Liver (tissue), 9 donors: ENCODE results near the gene TMEM145. TPM values are rescaled to one million over a fixed set of nuclear protein-coding genes. Genes with fewer than 3 reads are reported as not detected.
"Not testable (repeated sequence)": the region's sequence is repeated elsewhere in the genome, so short reads cannot be mapped to it uniquely, and the experiment has no call there.

Source experiments
- DNase-seq: peaks from one replicate; pipeline ENCODE4 v3.0.0-alpha.2; 2017; ENCODE audit warnings: low spot score
- H3K27ac ChIP-seq, 2 donors: one replicate each; pipeline ENCODE4 v1.7.0; 2013; ENCODE audit warnings: inconsistent platforms in 2 of 2, low read length in 2 of 2, control low read depth in 1 of 2, low read depth in 1 of 2, mild to moderate bottlenecking in 1 of 2
- H3K27me3 ChIP-seq, 4 donors: one replicate each; pipeline versions ENCODE4 v1.6.1 to v1.7.0; 2013; ENCODE audit warnings: low read length in 3 of 4, inconsistent platforms in 1 of 4, mild to moderate bottlenecking in 1 of 4, moderate library complexity in 1 of 4; ENCODE audit not compliant: control insufficient read depth in 4 of 4, insufficient read depth in 4 of 4
- H3K36me3 ChIP-seq, 4 donors: one replicate each; pipeline versions ENCODE4 v1.6.1 to v1.7.0; 2013; ENCODE audit warnings: low read length in 3 of 4, mild to moderate bottlenecking in 3 of 4, low read depth in 1 of 4, moderate library complexity in 1 of 4; ENCODE audit not compliant: control insufficient read depth in 4 of 4, insufficient read depth in 3 of 4
- H3K4me1 ChIP-seq, 4 donors: one replicate each; pipeline versions ENCODE4 v1.6.1 to v1.7.0; 2013; ENCODE audit warnings: low read length in 3 of 4, mild to moderate bottlenecking in 3 of 4, moderate library complexity in 1 of 4; ENCODE audit not compliant: control insufficient read depth in 4 of 4, insufficient read depth in 4 of 4
- H3K4me3 ChIP-seq, 3 donors: one replicate each; pipeline versions ENCODE4 v1.6.1 to v1.7.0; 2013; ENCODE audit warnings: low read length in 3 of 3, control low read depth in 1 of 3, low read depth in 1 of 3, mild to moderate bottlenecking in 1 of 3
- H3K9ac ChIP-seq, 2 donors: one replicate each; pipeline ENCODE4 v1.7.0; 2013; ENCODE audit warnings: low read length in 2 of 2, mild to moderate bottlenecking in 2 of 2, moderate library complexity in 2 of 2, control low read depth in 1 of 2, low read depth in 1 of 2
- H3K9me3 ChIP-seq, 4 donors: one replicate each; pipeline versions ENCODE4 v1.6.1 to v1.7.0; 2013; ENCODE audit warnings: low read length in 3 of 4; ENCODE audit not compliant: control insufficient read depth in 4 of 4
- ATF3 ChIP-seq: IDR thresholded peaks from 2 replicates; pipeline ENCODE4 v1.6.1; 2016; ENCODE audit warnings: antibody characterized with exemption
- FOXA1 ChIP-seq: IDR thresholded peaks from 2 replicates; pipeline ENCODE4 v1.6.1; 2016; ENCODE audit warnings: antibody characterized with exemption
- FOXA2 ChIP-seq: IDR thresholded peaks from 2 replicates; pipeline ENCODE4 v1.6.1; 2016; ENCODE audit warnings: antibody characterized with exemption
- HNF4A ChIP-seq, 2 donors: conservative IDR thresholded peaks; 2 replicates each; pipeline ENCODE4 v1.6.1; 2016; ENCODE audit warnings: antibody characterized with exemption in 2 of 2, mild to moderate bottlenecking in 2 of 2
- HNF4G ChIP-seq: IDR thresholded peaks from 2 replicates; pipeline ENCODE4 v1.6.1; 2016; ENCODE audit warnings: antibody characterized with exemption
- JUND ChIP-seq, 2 donors: IDR thresholded peaks; 2 replicates each; pipeline ENCODE4 v1.6.1; 2016; ENCODE audit warnings: antibody characterized with exemption in 2 of 2
- MAX ChIP-seq: IDR thresholded peaks from 2 replicates; pipeline ENCODE4 v1.6.1; 2016; ENCODE audit warnings: antibody characterized with exemption
- NR2F2 ChIP-seq: IDR thresholded peaks from 2 replicates; pipeline ENCODE4 v1.6.1; 2016; ENCODE audit warnings: antibody characterized with exemption
- RAD21 ChIP-seq, 2 donors: IDR thresholded peaks; 2 replicates each; pipeline ENCODE4 v1.6.1; 2016; ENCODE audit warnings: antibody characterized with exemption in 2 of 2, mild to moderate bottlenecking in 2 of 2
- REST ChIP-seq: IDR thresholded peaks from 2 replicates; pipeline ENCODE4 v1.6.1; 2016; ENCODE audit warnings: antibody characterized with exemption, mild to moderate bottlenecking
- RXRA ChIP-seq, 2 donors: IDR thresholded peaks; 2 replicates each; pipeline ENCODE4 v1.6.1; 2017 to 2018; ENCODE audit warnings: antibody characterized with exemption in 2 of 2, mild to moderate bottlenecking in 1 of 2
- SP1 ChIP-seq: IDR thresholded peaks from 2 replicates; pipeline ENCODE4 v1.6.1; 2018; ENCODE audit warnings: antibody characterized with exemption, mild to moderate bottlenecking
- TAF1 ChIP-seq: conservative IDR thresholded peaks from 2 replicates; pipeline ENCODE4 v1.6.1; 2016; ENCODE audit warnings: antibody characterized with exemption, mild to moderate bottlenecking
- YY1 ChIP-seq: IDR thresholded peaks from 2 replicates; pipeline ENCODE4 v1.6.1; 2016; ENCODE audit warnings: antibody characterized with exemption, mild to moderate bottlenecking
- ZBTB33 ChIP-seq: IDR thresholded peaks from 2 replicates; pipeline ENCODE4 v1.6.1; 2016; ENCODE audit warnings: antibody characterized with exemption
- WGBS: extraction: QIAGEN DNeasy Blood & Tissue Kit; methylation state at CpG from one replicate; pipeline ENCODE4 v1.1.7; 2013; 5-methylcytosine and 5-hydroxymethylcytosine counted together
- polyA plus RNA-seq, 2 donors: library from polyadenylated mRNA; stranded (reverse) in 1 of 2; unstranded in 1 of 2; fragments of 200-250 nt in 1 of 2; fragments of >200 nt in 1 of 2; fragmentation: Nextera tagmentation in 1 of 2; extraction: Ambion mirVana in 1 of 2; gene quantifications; one replicate each; pipeline versions ENCODE4 v1.2.1 to v1.2.3, GENCODE V29; 2013 to 2015
- total RNA-seq, 2 donors: library from RNA; depleted of rRNA; stranded (reverse); fragments of >200 nt; gene quantifications; one replicate each; pipeline ENCODE4 v1.2.3, GENCODE V29; 2014
- donor health status: healthy.
- donor health status: healthy.
- donor health status: healthy.
- donor health status: healthy.
- donor health status: healthy.

Gene TMEM145
- total and polyA plus RNA-seq, 4 donors, result 0.02 to 0.08 TPM; not detected in 2

- H3K9me3 ChIP-seq, H3K9ac ChIP-seq, DNase-seq, H3K27me3 ChIP-seq, H3K4me3 ChIP-seq, H3K27ac ChIP-seq: not testable (repeated sequence)
- Histone ChIP-seq H3K36me3 (peaks cover 0 to 14% (median 6%) of the 10 kb centered on the region in 4 donors), H3K4me1 (peaks cover 0 to 16% (median 10%) of the 10 kb centered on the region in 4 donors)
- 97% methylated on average over 3 of the region's 3 CpGs for WGBS
Observed at GRCh38 chr19:42331333-42331732, 18.2 kb downstream of the TMEM145 start.

GRCh38 chr19:42332059-42332458, 18.9 kb downstream of the TMEM145 start:
- H3K9me3 ChIP-seq, result no peaks in the 10 kb centered on the region
- peaks cover 0 to 9% (median 2%) of the 10 kb centered on the region in 4 donors for H3K4me1 ChIP-seq
- no peak overlapping the region for H3K27ac ChIP-seq
- H3K9ac ChIP-seq, result no peak overlapping the region
- peaks cover 0 to 20% (median 9%) of the 10 kb centered on the region in 4 donors for H3K36me3 ChIP-seq
- WGBS, result 95% methylated on average over 6 of the region's 6 CpGs
- no peaks in the 10 kb centered on the region for H3K27me3 ChIP-seq
- H3K4me3 ChIP-seq, result no peak overlapping the region
- no peak for DNase-seq
- no peak for TF ChIP-seq TAF1
- no peak for TF ChIP-seq SP1
- TF ChIP-seq MAX, result no peak
- TF ChIP-seq FOXA2, result no peak
- TF ChIP-seq NR2F2, result no peak
- no peak for TF ChIP-seq ZBTB33
- TF ChIP-seq JUND (IDR thresholded peaks at IDR 0.05), result no peak
- no peak for TF ChIP-seq RAD21 (IDR thresholded peaks at IDR 0.05)

GRCh38 chr19:42333018-42333417, 19.9 kb downstream of the TMEM145 start:
- Histone ChIP-seq H3K9ac (no peak overlapping the region), H3K4me3 (no peak overlapping the region), H3K27ac (no peak overlapping the region), H3K9me3 (no peaks in the 10 kb centered on the region), H3K4me1 (no peaks in the 10 kb centered on the region), H3K36me3 (peaks cover 2 to 22% (median 9%) of the 10 kb centered on the region in 4 donors), H3K27me3 (no peaks in the 10 kb centered on the region)
- DNase-seq, result no peak
- TF ChIP-seq HNF4A (conservative IDR thresholded peaks at IDR 0.05) (no peak), NR2F2 (no peak), RXRA (IDR thresholded peaks at IDR 0.05) (no peak), HNF4G (no peak), FOXA1 (no peak), FOXA2 (no peak), ATF3 (no peak), YY1 (no peak), SP1 (no peak), REST (no peak), JUND (IDR thresholded peaks at IDR 0.05) (no peak), TAF1 (no peak)
- WGBS, result 94% methylated on average over 3 of the region's 3 CpGs
